ENCODE measurements around the gene OSMR. TPM values are rescaled to one million over a fixed set of nuclear protein-coding genes. Genes with fewer than 3 reads are reported as not detected.

The OSMR gene
- total RNA-seq, 1 experiment from 2014 or later = 46.0 TPM

DNA sequence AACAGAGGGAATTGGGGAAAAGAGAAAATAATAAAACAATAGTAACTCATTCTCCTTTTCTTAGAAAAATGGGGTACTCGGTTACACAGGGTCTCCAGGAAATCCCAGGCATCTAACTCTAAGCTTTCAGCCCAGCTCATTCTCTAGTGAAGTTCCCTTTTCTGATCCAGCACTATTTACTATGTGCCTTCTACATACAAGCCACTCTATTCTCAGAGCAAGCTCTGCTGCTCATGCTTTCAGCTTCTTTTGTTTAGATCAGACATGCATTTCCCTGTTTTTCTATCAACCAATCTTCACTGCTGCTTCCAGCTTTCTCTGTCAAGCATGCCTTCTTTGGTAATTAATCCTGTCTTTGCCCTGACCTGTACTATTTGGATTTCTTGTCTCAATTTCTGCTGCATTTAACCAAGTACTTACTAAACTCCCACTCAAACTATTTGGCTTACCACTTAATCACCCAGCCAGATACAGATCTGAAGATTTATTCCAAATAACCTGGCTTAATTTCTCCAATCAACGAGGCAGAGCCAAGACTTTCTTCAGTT, 25.3 kb downstream of the OSMR start:
- BruUV-seq (replicated peaks) = no TSS peak

DNA sequence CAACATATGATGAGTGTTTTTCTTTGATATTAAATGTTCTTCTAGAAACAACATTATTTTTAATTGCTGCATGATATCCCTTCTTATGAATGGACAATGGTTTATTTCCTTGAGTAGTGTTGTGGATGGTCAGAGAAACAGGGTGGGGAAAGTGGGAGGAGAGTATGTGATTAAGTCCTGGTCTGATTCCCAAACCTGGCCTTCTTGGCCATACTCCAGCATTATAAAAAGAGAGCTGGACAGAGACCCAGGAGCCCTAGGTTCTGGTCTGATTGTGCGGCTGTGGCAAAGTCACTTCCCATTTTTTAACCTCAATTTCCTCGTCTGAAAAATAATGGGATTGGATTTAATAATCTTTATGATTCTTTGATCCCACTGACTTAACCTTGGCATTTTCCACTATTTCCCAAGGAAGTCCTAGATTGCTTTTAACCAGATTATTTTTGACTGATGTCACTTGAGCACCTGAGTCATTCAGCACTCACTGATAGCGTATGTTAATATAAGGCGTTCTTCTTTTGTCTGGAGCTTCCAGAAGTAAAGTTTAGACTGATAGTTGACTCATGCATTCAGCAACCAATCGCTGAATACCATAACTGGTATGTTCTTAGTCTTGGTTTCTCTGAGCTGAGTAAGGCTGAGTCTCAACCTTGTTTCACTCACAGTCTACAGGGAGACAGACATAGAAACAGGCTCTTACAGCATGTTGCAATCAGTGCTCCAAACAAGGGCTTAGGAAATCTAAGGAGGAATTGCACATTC, 26.2 kb downstream of the OSMR start:
- no peaks in the 10 kb centered on the region for H3K27me3 ChIP-seq (ENCODE audit: insufficient read depth, low read length)
- no peaks in the 10 kb centered on the region for H3K9me2 ChIP-seq (ENCODE audit: insufficient read depth)
- no peaks in the 10 kb centered on the region for H4K20me1 ChIP-seq (ENCODE audit: insufficient read depth)
- H3K9ac ChIP-seq (ENCODE audit: low read length) = peak overlapping the region; percentile 44
- POLR2A ChIA-PET = interaction anchor here (1.0 to 1.4 kb wide), 2 partner anchors 25 to 404 kb away, joined by 3 to 4 read pairs; no protein-coding TSS in a partner anchor
- no peaks in the 10 kb centered on the region for H3K9me3 ChIP-seq (ENCODE audit: control insufficient read depth in 1 of 2, insufficient read depth in 1 of 2, low read depth in 1 of 2, low read length in 2 of 2)
- intact Hi-C loops (cut with micrococcal nuclease) = no loop called here
- peak; percentile 96 for ATAC-seq
- RAD21 ChIA-PET (ENCODE audit: low non-redundant PET in 1 of 2, low total read pairs in 2 of 2, uncharacterized antibody in 2 of 2, unreplicated experiment in 2 of 2) = no interaction called here
- CTCF ChIA-PET = interaction anchor here (1.0 to 1.1 kb wide), 2 partner anchors 50 to 64 kb away, joined by 3 to 4 read pairs; no protein-coding TSS in a partner anchor
- no TSS peak for BruUV-seq (replicated peaks)
- H3K79me2 ChIP-seq (ENCODE audit: insufficient read depth, low read length) = peaks cover 46% of the 10 kb centered on the region
- peak; percentile 95 for DNase-seq (ENCODE audit: low read depth, low spot score)
- H2AFZ ChIP-seq (ENCODE audit: low read depth, low read length, poor library complexity, severe bottlenecking) = no peak overlapping the region
- peaks cover 5 to 25% of the 10 kb centered on the region in 2 experiments; a peak in 3 of 4 replicates for H3K36me3 ChIP-seq (ENCODE audit: control insufficient read depth in 1 of 2, insufficient read depth in 2 of 2, low read length in 2 of 2)
- peaks cover 21 to 32% of the 10 kb centered on the region in 2 experiments for H3K4me1 ChIP-seq (ENCODE audit: control insufficient read depth in 1 of 2, insufficient read depth in 2 of 2, low read length in 2 of 2)
- H3K4me3 ChIP-seq (replicated peaks in 1 of 2; ENCODE audit: low read depth in 1 of 2, low read length in 2 of 2) = peak overlapping the region in 1 of 2 experiments; percentile 29; a peak in 1 of 4 replicates
- peak overlapping the region; percentile 69 for H3K4me2 ChIP-seq (ENCODE audit: low read length)
- peak overlapping the region; percentile 69 for H3K27ac ChIP-seq (ENCODE audit: low read depth, low read length)
- TF ChIP-seq YY1 (IDR thresholded peaks at IDR 0.05; ENCODE audit: extremely low read depth, insufficient replicate concordance, low read depth, low read length) (no peak), POLR2A (IDR thresholded peaks at IDR 0.05; ENCODE audit: borderline replicate concordance, extremely low read depth, insufficient read depth, insufficient read length) (no peak), RAD21 (IDR thresholded peaks at IDR 0.05; ENCODE audit: low read depth) (peak; percentile 21; the same call in 1 of the 2 replicates), EZH2phosphoT487 (IDR thresholded peaks at IDR 0.05; ENCODE audit: borderline replicate concordance) (no peak), TCF7L2 (IDR thresholded peaks at IDR 0.05; ENCODE audit: borderline replicate concordance, extremely low read depth, insufficient read depth, insufficient read length) (peak; percentile 46), CBX3 (IDR thresholded peaks at IDR 0.05; ENCODE audit: low read depth) (peak; percentile 83), POLR2AphosphoS5 (IDR thresholded peaks at IDR 0.05; ENCODE audit: low read depth, low read length) (peak; percentile 64), SRF (IDR thresholded peaks at IDR 0.05; ENCODE audit: low read depth) (peak; percentile 94), ELF1 (IDR thresholded peaks at IDR 0.05; ENCODE audit: borderline replicate concordance, low read depth) (peak; percentile 15; the same call in 1 of the 2 replicates)
- TF ChIP-seq, protein P1, sequence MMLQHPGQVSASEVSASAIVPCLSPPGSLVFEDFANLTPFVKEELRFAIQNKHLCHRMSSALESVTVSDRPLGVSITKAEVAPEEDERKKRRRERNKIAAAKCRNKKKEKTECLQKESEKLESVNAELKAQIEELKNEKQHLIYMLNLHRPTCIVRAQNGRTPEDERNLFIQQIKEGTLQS (IDR thresholded peaks at IDR 0.05) = peak; percentile 54; the same call in 1 of the 2 replicates
- TF ChIP-seq, protein P2, sequence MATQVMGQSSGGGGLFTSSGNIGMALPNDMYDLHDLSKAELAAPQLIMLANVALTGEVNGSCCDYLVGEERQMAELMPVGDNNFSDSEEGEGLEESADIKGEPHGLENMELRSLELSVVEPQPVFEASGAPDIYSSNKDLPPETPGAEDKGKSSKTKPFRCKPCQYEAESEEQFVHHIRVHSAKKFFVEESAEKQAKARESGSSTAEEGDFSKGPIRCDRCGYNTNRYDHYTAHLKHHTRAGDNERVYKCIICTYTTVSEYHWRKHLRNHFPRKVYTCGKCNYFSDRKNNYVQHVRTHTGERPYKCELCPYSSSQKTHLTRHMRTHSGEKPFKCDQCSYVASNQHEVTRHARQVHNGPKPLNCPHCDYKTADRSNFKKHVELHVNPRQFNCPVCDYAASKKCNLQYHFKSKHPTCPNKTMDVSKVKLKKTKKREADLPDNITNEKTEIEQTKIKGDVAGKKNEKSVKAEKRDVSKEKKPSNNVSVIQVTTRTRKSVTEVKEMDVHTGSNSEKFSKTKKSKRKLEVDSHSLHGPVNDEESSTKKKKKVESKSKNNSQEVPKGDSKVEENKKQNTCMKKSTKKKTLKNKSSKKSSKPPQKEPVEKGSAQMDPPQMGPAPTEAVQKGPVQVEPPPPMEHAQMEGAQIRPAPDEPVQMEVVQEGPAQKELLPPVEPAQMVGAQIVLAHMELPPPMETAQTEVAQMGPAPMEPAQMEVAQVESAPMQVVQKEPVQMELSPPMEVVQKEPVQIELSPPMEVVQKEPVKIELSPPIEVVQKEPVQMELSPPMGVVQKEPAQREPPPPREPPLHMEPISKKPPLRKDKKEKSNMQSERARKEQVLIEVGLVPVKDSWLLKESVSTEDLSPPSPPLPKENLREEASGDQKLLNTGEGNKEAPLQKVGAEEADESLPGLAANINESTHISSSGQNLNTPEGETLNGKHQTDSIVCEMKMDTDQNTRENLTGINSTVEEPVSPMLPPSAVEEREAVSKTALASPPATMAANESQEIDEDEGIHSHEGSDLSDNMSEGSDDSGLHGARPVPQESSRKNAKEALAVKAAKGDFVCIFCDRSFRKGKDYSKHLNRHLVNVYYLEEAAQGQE (IDR thresholded peaks at IDR 0.05; ENCODE audit: low read depth) = peak; percentile 13; the same call in 1 of the 2 replicates
- TF ChIP-seq, protein P3, sequence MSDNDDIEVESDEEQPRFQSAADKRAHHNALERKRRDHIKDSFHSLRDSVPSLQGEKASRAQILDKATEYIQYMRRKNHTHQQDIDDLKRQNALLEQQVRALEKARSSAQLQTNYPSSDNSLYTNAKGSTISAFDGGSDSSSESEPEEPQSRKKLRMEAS (IDR thresholded peaks at IDR 0.05) = 0 out of 2 replicates have a peak, but pooled peaks have one; percentile 29

More for the DNA sequence above, 25.3 kb downstream of the OSMR start:
- H3K4me1 ChIP-seq (ENCODE audit: control insufficient read depth in 1 of 2, insufficient read depth in 2 of 2, low read length in 2 of 2) = peaks cover 21 to 32% of the 10 kb centered on the region in 2 experiments
- TF ChIP-seq POLR2A (IDR thresholded peaks at IDR 0.05; ENCODE audit: borderline replicate concordance, extremely low read depth, insufficient read depth, insufficient read length) (no peak), RAD21 (IDR thresholded peaks at IDR 0.05; ENCODE audit: low read depth) (no peak), ZFX (IDR thresholded peaks at IDR 0.05) (no peak), JUND (IDR thresholded peaks at IDR 0.05) (no peak), ZNF274 (IDR thresholded peaks at IDR 0.05; ENCODE audit: low read depth, low read length) (no peak)
- CTCF ChIA-PET = no interaction called here
- H2AFZ ChIP-seq (ENCODE audit: low read depth, low read length, poor library complexity, severe bottlenecking) = no peak overlapping the region
- peak overlapping the region; percentile 69 for H3K27ac ChIP-seq (ENCODE audit: low read depth, low read length)
- no peaks in the 10 kb centered on the region for H3K9me2 ChIP-seq (ENCODE audit: insufficient read depth)
- POLR2A ChIA-PET = interaction anchor here (0.6 to 1.4 kb wide), 2 partner anchors 41 to 404 kb away, joined by 3 read pairs; no protein-coding TSS in a partner anchor
- RAD21 ChIA-PET (ENCODE audit: low non-redundant PET in 1 of 2, low total read pairs in 2 of 2, uncharacterized antibody in 2 of 2, unreplicated experiment in 2 of 2) = no interaction called here
- peak overlapping the region; percentile 69 for H3K4me2 ChIP-seq (ENCODE audit: low read length)
- no peak for ATAC-seq
- no peak for DNase-seq (ENCODE audit: low read depth, low spot score)
- peak overlapping the region; percentile 4 to 22; a peak in 1 of 4 replicates for H3K4me3 ChIP-seq (replicated peaks in 1 of 2; ENCODE audit: low read depth in 1 of 2, low read length in 2 of 2)
- peaks cover 54% of the 10 kb centered on the region for H3K79me2 ChIP-seq (ENCODE audit: insufficient read depth, low read length)
- intact Hi-C loops (cut with micrococcal nuclease) = no loop called here
- H3K9me3 ChIP-seq (ENCODE audit: control insufficient read depth in 1 of 2, insufficient read depth in 1 of 2, low read depth in 1 of 2, low read length in 2 of 2) = no peaks in the 10 kb centered on the region
- no peaks in the 10 kb centered on the region for H4K20me1 ChIP-seq (ENCODE audit: insufficient read depth)
- peaks cover 2 to 18% of the 10 kb centered on the region in 2 experiments; a peak in 2 of 4 replicates for H3K36me3 ChIP-seq (ENCODE audit: control insufficient read depth in 1 of 2, insufficient read depth in 2 of 2, low read length in 2 of 2)
- H3K27me3 ChIP-seq (ENCODE audit: insufficient read depth, low read length) = no peaks in the 10 kb centered on the region
- H3K9ac ChIP-seq (ENCODE audit: low read length) = peak overlapping the region; percentile 49

All from HCT116 (cell line).